ENCODE results near the gene CORO2B. TPM values are rescaled to one million over a fixed set of nuclear protein-coding genes. Genes with fewer than 3 reads are reported as not detected.

Gene CORO2B
- total and polyA plus RNA-seq, 2 experiments from 2014 or later = 1.6 to 4.6 TPM

DNA sequence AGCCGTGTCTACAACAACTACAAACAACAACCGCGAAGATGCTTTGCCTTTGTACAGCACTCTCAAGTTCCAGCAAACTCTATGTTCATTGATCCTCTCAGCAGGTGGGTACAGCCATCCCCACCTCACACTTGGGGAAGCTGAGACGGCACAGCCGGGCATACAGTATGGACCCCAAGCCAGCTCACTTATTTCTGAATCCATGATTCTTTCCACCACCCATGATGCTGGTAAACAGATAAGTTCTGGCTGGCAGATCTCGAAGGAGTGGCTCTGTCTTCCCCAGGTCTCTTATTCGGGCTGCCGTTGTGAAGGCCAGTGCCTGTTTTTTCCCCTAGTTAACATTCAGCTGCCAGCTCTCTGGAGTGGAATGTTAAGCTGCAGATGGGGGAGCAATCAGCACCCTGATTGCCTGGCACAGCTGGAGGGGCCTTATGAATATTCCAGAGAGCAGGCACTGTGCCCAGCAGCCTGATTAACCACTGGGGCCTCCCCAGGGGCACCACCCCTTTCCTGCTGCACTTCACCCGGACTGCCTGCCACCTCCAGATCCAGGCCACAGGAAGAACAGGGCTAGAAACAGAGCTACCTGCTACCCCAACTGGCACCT lies 73.2 kb downstream of the CORO2B start (continued):
- TF ChIP-seq, protein P1, sequence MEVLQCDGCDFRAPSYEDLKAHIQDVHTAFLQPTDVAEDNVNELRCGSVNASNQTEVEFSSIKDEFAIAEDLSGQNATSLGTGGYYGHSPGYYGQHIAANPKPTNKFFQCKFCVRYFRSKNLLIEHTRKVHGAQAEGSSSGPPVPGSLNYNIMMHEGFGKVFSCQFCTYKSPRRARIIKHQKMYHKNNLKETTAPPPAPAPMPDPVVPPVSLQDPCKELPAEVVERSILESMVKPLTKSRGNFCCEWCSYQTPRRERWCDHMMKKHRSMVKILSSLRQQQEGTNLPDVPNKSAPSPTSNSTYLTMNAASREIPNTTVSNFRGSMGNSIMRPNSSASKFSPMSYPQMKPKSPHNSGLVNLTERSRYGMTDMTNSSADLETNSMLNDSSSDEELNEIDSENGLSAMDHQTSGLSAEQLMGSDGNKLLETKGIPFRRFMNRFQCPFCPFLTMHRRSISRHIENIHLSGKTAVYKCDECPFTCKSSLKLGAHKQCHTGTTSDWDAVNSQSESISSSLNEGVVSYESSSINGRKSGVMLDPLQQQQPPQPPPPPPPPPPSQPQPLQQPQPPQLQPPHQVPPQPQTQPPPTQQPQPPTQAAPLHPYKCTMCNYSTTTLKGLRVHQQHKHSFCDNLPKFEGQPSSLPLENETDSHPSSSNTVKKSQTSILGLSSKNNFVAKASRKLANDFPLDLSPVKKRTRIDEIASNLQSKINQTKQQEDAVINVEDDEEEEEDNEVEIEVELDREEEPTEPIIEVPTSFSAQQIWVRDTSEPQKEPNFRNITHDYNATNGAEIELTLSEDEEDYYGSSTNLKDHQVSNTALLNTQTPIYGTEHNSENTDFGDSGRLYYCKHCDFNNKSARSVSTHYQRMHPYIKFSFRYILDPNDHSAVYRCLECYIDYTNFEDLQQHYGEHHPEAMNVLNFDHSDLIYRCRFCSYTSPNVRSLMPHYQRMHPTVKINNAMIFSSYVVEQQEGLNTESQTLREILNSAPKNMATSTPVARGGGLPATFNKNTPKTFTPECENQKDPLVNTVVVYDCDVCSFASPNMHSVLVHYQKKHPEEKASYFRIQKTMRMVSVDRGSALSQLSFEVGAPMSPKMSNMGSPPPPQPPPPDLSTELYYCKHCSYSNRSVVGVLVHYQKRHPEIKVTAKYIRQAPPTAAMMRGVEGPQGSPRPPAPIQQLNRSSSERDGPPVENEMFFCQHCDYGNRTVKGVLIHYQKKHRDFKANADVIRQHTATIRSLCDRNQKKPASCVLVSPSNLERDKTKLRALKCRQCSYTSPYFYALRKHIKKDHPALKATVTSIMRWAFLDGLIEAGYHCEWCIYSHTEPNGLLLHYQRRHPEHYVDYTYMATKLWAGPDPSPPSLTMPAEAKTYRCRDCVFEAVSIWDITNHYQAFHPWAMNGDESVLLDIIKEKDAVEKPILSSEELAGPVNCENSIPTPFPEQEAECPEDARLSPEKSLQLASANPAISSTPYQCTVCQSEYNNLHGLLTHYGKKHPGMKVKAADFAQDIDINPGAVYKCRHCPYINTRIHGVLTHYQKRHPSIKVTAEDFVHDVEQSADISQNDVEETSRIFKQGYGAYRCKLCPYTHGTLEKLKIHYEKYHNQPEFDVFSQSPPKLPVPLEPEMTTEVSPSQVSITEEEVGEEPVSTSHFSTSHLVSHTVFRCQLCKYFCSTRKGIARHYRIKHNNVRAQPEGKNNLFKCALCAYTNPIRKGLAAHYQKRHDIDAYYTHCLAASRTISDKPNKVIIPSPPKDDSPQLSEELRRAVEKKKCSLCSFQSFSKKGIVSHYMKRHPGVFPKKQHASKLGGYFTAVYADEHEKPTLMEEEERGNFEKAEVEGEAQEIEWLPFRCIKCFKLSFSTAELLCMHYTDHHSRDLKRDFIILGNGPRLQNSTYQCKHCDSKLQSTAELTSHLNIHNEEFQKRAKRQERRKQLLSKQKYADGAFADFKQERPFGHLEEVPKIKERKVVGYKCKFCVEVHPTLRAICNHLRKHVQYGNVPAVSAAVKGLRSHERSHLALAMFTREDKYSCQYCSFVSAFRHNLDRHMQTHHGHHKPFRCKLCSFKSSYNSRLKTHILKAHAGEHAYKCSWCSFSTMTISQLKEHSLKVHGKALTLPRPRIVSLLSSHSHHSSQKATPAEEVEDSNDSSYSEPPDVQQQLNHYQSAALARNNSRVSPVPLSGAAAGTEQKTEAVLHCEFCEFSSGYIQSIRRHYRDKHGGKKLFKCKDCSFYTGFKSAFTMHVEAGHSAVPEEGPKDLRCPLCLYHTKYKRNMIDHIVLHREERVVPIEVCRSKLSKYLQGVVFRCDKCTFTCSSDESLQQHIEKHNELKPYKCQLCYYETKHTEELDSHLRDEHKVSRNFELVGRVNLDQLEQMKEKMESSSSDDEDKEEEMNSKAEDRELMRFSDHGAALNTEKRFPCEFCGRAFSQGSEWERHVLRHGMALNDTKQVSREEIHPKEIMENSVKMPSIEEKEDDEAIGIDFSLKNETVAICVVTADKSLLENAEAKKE (CRISPR knock-in tag; IDR thresholded peaks at IDR 0.05) = no peak
- TF ChIP-seq, protein P2, sequence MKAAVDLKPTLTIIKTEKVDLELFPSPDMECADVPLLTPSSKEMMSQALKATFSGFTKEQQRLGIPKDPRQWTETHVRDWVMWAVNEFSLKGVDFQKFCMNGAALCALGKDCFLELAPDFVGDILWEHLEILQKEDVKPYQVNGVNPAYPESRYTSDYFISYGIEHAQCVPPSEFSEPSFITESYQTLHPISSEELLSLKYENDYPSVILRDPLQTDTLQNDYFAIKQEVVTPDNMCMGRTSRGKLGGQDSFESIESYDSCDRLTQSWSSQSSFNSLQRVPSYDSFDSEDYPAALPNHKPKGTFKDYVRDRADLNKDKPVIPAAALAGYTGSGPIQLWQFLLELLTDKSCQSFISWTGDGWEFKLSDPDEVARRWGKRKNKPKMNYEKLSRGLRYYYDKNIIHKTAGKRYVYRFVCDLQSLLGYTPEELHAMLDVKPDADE (IDR thresholded peaks at IDR 0.05) = no peak
- no peak for TF ChIP-seq JUNB (IDR thresholded peaks at IDR 0.05; ENCODE audit: unreplicated experiment)

DNA sequence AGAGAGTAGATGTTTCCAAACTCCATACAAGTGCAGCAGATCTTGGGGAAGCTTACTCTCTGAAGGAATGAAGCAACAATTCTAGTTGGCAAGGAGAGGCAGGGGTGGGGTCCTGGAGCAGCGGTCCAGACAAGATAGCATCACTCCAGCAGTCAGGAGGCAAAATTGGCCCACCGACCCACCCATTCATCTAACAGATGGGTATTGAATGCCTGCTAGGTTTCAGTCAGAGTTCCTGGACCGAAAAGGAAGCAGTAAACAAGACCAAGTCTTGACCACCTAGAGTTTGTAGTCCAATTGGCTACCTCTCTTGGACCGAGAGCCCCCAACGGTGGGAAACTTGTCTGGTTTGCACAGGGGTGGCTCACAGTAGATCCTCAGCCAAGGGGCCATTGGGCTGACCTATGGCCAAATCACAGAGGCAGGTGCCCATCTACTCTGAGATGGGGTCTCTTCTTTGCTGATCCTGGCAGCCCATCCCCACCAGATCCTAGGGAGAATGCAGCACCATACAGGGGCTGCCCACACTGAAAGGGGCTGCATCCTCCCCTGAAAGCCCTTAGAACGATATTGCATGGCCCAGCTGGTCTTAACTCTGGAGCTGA lies 74.3 kb downstream of the CORO2B start:
- Mint-ChIP-seq H3K4me1 (peaks cover 39% of the 10 kb centered on the region), H3K9me3 (no peaks in the 10 kb centered on the region), H3K27ac (no peak overlapping the region), H3K27me3 (ENCODE audit: insufficient read depth, low read depth, poor library complexity) (peaks cover 10% of the 10 kb centered on the region), H3K4me3 (no peak overlapping the region), H3K36me3 (ENCODE audit: low read depth) (no peaks in the 10 kb centered on the region)
- no peak overlapping the region for H2AFZ ChIP-seq
- H3K4me2 ChIP-seq = no peak overlapping the region
- no peaks in the 10 kb centered on the region for H3F3A ChIP-seq (replicated peaks; ENCODE audit: low read depth)
- ATAC-seq (no peak), DNase-seq (ENCODE audit: low spot score) (no peak)
- H3K9me2 ChIP-seq (ENCODE audit: insufficient read depth) = no peaks in the 10 kb centered on the region
- H4K20me1 ChIP-seq (replicated peaks; ENCODE audit: insufficient read depth) = no peaks in the 10 kb centered on the region
- no peaks in the 10 kb centered on the region for H3K27me3 ChIP-seq (ENCODE audit: insufficient read depth)
- no peaks in the 10 kb centered on the region for H3K36me3 ChIP-seq (ENCODE audit: insufficient read depth)
- peaks cover 36% of the 10 kb centered on the region for H3K4me1 ChIP-seq (ENCODE audit: insufficient read depth)
- H3K27ac ChIP-seq (ENCODE audit: low read depth) = no peak overlapping the region
- H3K4me3 ChIP-seq = no peak overlapping the region
- no peaks in the 10 kb centered on the region for H3K79me2 ChIP-seq (replicated peaks; ENCODE audit: insufficient read depth)
- TF ChIP-seq, protein P3, sequence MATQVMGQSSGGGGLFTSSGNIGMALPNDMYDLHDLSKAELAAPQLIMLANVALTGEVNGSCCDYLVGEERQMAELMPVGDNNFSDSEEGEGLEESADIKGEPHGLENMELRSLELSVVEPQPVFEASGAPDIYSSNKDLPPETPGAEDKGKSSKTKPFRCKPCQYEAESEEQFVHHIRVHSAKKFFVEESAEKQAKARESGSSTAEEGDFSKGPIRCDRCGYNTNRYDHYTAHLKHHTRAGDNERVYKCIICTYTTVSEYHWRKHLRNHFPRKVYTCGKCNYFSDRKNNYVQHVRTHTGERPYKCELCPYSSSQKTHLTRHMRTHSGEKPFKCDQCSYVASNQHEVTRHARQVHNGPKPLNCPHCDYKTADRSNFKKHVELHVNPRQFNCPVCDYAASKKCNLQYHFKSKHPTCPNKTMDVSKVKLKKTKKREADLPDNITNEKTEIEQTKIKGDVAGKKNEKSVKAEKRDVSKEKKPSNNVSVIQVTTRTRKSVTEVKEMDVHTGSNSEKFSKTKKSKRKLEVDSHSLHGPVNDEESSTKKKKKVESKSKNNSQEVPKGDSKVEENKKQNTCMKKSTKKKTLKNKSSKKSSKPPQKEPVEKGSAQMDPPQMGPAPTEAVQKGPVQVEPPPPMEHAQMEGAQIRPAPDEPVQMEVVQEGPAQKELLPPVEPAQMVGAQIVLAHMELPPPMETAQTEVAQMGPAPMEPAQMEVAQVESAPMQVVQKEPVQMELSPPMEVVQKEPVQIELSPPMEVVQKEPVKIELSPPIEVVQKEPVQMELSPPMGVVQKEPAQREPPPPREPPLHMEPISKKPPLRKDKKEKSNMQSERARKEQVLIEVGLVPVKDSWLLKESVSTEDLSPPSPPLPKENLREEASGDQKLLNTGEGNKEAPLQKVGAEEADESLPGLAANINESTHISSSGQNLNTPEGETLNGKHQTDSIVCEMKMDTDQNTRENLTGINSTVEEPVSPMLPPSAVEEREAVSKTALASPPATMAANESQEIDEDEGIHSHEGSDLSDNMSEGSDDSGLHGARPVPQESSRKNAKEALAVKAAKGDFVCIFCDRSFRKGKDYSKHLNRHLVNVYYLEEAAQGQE (IDR thresholded peaks at IDR 0.05; ENCODE audit: unreplicated experiment) = no peak

Data from GM23338 (cell line).